Measurements from ENCODE around the gene CCDC78.
"Not testable (repeated sequence)": the region's sequence is repeated elsewhere in the genome, so short reads cannot be mapped to it uniquely, and the experiment has no call there.

Gene CCDC78

GRCh38 chr16:693766-694165 lies 32.5 kb downstream of the CCDC78 start:
- H3K4me3 ChIP-seq (IDR thresholded peaks at IDR 0.05; ENCODE audit: insufficient read depth, low read depth, low read length): no peak overlapping the region
- no peaks in the 10 kb centered on the region for H3K79me2 ChIP-seq (ENCODE audit: insufficient read depth, low read depth)
- peaks cover 9% of the 10 kb centered on the region for H3K4me1 ChIP-seq (ENCODE audit: low read depth, poor library complexity, severe bottlenecking)
- H3K27ac ChIP-seq: no peak overlapping the region
- no peaks in the 10 kb centered on the region for H3K36me3 ChIP-seq (ENCODE audit: insufficient read depth)
- no peak overlapping the region for H3K9ac ChIP-seq
- no peaks in the 10 kb centered on the region for H4K20me1 ChIP-seq (ENCODE audit: insufficient read depth)
- no peak overlapping the region for H2AFZ ChIP-seq (ENCODE audit: low read depth)
- no peak for TF ChIP-seq CTCF (conservative IDR thresholded peaks at IDR 0.05; ENCODE audit: low read depth, low read length)
- peaks cover 59% of the 10 kb centered on the region for H3K27me3 ChIP-seq (ENCODE audit: insufficient read depth, low read depth)
- no peak overlapping the region for H3K4me2 ChIP-seq

DNA sequence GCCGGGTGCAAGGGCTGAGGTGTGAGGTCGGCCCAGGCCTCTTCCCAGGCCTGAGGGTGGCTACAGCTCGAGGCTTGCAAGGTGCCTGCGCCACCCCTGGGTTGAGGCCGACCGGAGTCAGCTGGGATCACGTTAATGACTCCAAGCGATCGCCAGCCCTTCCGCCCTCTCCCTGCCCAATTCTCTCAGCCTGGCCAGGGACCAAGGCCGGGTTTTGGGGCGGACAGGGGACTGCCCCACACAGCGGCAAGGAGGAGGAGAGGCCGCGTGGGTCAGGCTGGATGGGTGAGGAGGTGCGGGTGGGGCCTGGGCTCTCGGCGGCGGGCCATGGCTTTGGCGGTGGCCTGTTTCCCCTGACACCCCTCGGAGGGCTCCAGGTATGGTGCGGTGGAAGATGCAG lies 32.9 kb downstream of the CCDC78 start:
- Histone ChIP-seq H3K4me3 (IDR thresholded peaks at IDR 0.05; ENCODE audit: insufficient read depth, low read depth, low read length) (no peak overlapping the region), H3K4me1 (ENCODE audit: low read depth, poor library complexity, severe bottlenecking) (peaks cover 9% of the 10 kb centered on the region), H2AFZ (ENCODE audit: low read depth) (no peak overlapping the region), H3K4me2 (no peak overlapping the region), H3K27me3 (ENCODE audit: insufficient read depth, low read depth) (peaks cover 55% of the 10 kb centered on the region), H3K36me3 (ENCODE audit: insufficient read depth) (no peaks in the 10 kb centered on the region), H3K79me2 (ENCODE audit: insufficient read depth, low read depth) (no peaks in the 10 kb centered on the region), H4K20me1 (ENCODE audit: insufficient read depth) (no peaks in the 10 kb centered on the region), H3K27ac (no peak overlapping the region), H3K9ac (no peak overlapping the region)
- TF ChIP-seq CTCF (conservative IDR thresholded peaks at IDR 0.05; ENCODE audit: low read depth, low read length): no peak

DNA sequence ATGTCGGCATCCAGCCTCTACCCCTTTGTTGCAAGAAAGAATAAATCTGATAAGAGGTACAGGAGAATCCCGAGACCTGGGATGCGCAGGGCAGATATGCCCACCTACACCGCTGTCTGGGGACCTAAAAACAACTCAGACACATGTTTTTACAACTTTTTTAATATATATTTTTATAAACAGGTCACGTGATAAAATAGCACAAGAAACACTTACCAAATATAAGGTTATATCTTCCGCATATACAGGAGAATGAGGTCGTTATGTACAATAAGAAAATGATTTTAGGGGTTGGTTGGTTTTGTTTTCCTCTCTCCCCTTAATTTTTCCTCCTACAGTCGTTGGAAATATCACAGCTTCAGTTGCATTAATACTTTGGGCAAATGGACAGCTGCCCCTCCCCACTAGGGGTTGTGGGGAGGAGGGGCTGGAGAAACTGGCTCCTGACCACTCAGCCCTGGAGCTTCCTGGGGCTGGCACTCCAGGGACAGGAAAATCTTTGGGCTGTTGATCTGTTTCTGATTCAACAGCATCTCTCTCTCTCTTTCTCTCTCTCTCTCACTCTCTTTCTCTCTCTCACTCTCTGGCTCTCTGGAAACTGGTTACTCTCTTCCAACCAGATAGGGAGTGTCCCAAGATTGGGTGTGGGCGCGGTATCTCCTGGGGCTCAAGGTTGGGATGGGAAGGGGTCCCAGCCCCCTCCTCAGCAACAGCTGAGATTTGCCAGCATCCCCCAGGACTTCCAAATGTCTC lies 33.7 kb downstream of the CCDC78 start:
- Histone ChIP-seq H3K4me3 (IDR thresholded peaks at IDR 0.05; ENCODE audit: insufficient read depth, low read depth, low read length) (no peak overlapping the region), H3K79me2 (ENCODE audit: insufficient read depth, low read depth) (no peaks in the 10 kb centered on the region), H2AFZ (ENCODE audit: low read depth) (no peak overlapping the region), H3K4me1 (ENCODE audit: low read depth, poor library complexity, severe bottlenecking) (peaks cover 9% of the 10 kb centered on the region), H3K36me3 (ENCODE audit: insufficient read depth) (no peaks in the 10 kb centered on the region), H3K4me2 (no peak overlapping the region), H3K27ac (no peak overlapping the region), H3K9ac (no peak overlapping the region), H4K20me1 (ENCODE audit: insufficient read depth) (no peaks in the 10 kb centered on the region), H3K27me3 (ENCODE audit: insufficient read depth, low read depth) (peaks cover 47% of the 10 kb centered on the region)
- TF ChIP-seq CTCF (conservative IDR thresholded peaks at IDR 0.05; ENCODE audit: low read depth, low read length): no peak

- not testable (repeated sequence) for H3K9ac ChIP-seq; H4K20me1 ChIP-seq (ENCODE audit: insufficient read depth); H3K4me3 ChIP-seq (IDR thresholded peaks at IDR 0.05; ENCODE audit: insufficient read depth, low read depth, low read length); H3K27ac ChIP-seq; H3K79me2 ChIP-seq (ENCODE audit: insufficient read depth, low read depth); H3K36me3 ChIP-seq (ENCODE audit: insufficient read depth); H2AFZ ChIP-seq (ENCODE audit: low read depth); H3K4me1 ChIP-seq (ENCODE audit: low read depth, poor library complexity, severe bottlenecking); H3K4me2 ChIP-seq
- peaks cover 42% of the 10 kb centered on the region for H3K27me3 ChIP-seq (ENCODE audit: insufficient read depth, low read depth)
These were observed 35.0 kb downstream of the CCDC78 start for GRCh38 chr16:691242-691641.

- H3K27me3 ChIP-seq (ENCODE audit: insufficient read depth, low read depth): peaks cover 31% of the 10 kb centered on the region
- peak overlapping the region; percentile 97 for H3K4me2 ChIP-seq
- peaks cover 4% of the 10 kb centered on the region for H3K4me1 ChIP-seq (ENCODE audit: low read depth, poor library complexity, severe bottlenecking)
- H3K79me2 ChIP-seq (ENCODE audit: insufficient read depth, low read depth): no peaks in the 10 kb centered on the region
- peak overlapping the region; percentile 70 for H2AFZ ChIP-seq (ENCODE audit: low read depth)
- no peaks in the 10 kb centered on the region for H3K36me3 ChIP-seq (ENCODE audit: insufficient read depth)
- H3K27ac ChIP-seq: no peak overlapping the region
- no peak overlapping the region for H3K4me3 ChIP-seq (IDR thresholded peaks at IDR 0.05; ENCODE audit: insufficient read depth, low read depth, low read length)
- H4K20me1 ChIP-seq (ENCODE audit: insufficient read depth): no peaks in the 10 kb centered on the region
- H3K9ac ChIP-seq: peak overlapping the region; percentile 55; the same call in 1 of the 2 replicates
- TF ChIP-seq CTCF (conservative IDR thresholded peaks at IDR 0.05; ENCODE audit: low read depth, low read length): no peak
These were observed 36.9 kb downstream of the CCDC78 start for GRCh38 chr16:689175-689897.
